ENCODE data around the gene PPHLN1. TPM values are rescaled to one million over a fixed set of nuclear protein-coding genes. Genes with fewer than 3 reads are reported as not detected.

PPHLN1 gene
- total and polyA plus RNA-seq, 9 donors: 52.4 to 62.5 (median 57.5) TPM

GRCh38 chr12:42473130-42473529, 147.2 kb downstream of the PPHLN1 start:
- Histone ChIP-seq H3K4me3 (ENCODE audit: low read length) (no peak overlapping the region), H3K36me3 (ENCODE audit: control insufficient read depth, insufficient read depth, low read length) (peaks cover 17% of the 10 kb centered on the region), H3K27me3 (ENCODE audit: control insufficient read depth, insufficient read depth, low read length) (no peaks in the 10 kb centered on the region), H3K4me1 (ENCODE audit: control insufficient read depth, insufficient read depth, low read length) (peaks cover 3% of the 10 kb centered on the region), H3K9me3 (replicated peaks; ENCODE audit: control insufficient read depth, low read depth, low read length) (no peaks in the 10 kb centered on the region), H3K27ac (ENCODE audit: low read length) (no peak overlapping the region)
- no CpG with 5 or more reads among the region's 1 CpG for WGBS (ENCODE audit: insufficient coverage)
- DNase-seq: no peak

DNA sequence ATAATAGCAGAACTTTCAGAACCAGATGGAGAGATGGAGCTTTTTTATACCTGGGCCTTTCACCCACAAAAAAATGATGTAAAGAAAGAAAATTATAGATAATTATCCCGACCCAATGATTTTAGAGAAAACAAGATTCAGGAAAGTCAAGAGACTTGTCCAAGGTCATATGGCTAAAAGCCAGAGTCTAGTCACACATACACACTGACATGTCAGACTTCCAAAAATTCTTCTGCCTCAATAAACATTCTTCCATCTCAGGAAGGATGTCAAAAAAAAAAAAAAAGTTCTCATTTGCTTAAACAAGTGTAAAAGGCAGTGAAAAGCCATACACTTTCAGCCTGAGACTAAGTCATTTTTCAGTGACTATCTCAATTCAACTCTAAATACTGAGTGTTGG, 147.6 kb downstream of the PPHLN1 start:
- no peak for DNase-seq
- no CpG with 5 or more reads among the region's 1 CpG for WGBS (ENCODE audit: insufficient coverage)
- no peaks in the 10 kb centered on the region for H3K9me3 ChIP-seq (replicated peaks; ENCODE audit: control insufficient read depth, low read depth, low read length)
- peaks cover 3% of the 10 kb centered on the region for H3K4me1 ChIP-seq (ENCODE audit: control insufficient read depth, insufficient read depth, low read length)
- H3K36me3 ChIP-seq (ENCODE audit: control insufficient read depth, insufficient read depth, low read length): peaks cover 15% of the 10 kb centered on the region
- H3K27ac ChIP-seq (ENCODE audit: low read length): no peak overlapping the region
- H3K4me3 ChIP-seq (ENCODE audit: low read length): no peak overlapping the region
- no peaks in the 10 kb centered on the region for H3K27me3 ChIP-seq (ENCODE audit: control insufficient read depth, insufficient read depth, low read length)

GRCh38 chr12:42474391-42474790, 148.4 kb downstream of the PPHLN1 start:
- no CpG with 5 or more reads among the region's 2 CpGs for WGBS (ENCODE audit: insufficient coverage)
- Histone ChIP-seq H3K9me3 (replicated peaks; ENCODE audit: control insufficient read depth, low read depth, low read length) (no peaks in the 10 kb centered on the region), H3K27me3 (ENCODE audit: control insufficient read depth, insufficient read depth, low read length) (no peaks in the 10 kb centered on the region), H3K27ac (ENCODE audit: low read length) (no peak overlapping the region), H3K4me1 (ENCODE audit: control insufficient read depth, insufficient read depth, low read length) (peaks cover 3% of the 10 kb centered on the region), H3K4me3 (ENCODE audit: low read length) (no peak overlapping the region), H3K36me3 (ENCODE audit: control insufficient read depth, insufficient read depth, low read length) (peaks cover 8% of the 10 kb centered on the region)
- DNase-seq: no peak

- H3K4me1 ChIP-seq (ENCODE audit: control insufficient read depth, insufficient read depth, low read length): peaks cover 3% of the 10 kb centered on the region
- no peak overlapping the region for H3K4me3 ChIP-seq (ENCODE audit: low read length)
- no peaks in the 10 kb centered on the region for H3K9me3 ChIP-seq (replicated peaks; ENCODE audit: control insufficient read depth, low read depth, low read length)
- no peaks in the 10 kb centered on the region for H3K27me3 ChIP-seq (ENCODE audit: control insufficient read depth, insufficient read depth, low read length)
- WGBS (ENCODE audit: insufficient coverage): no CpG with 5 or more reads among the region's 3 CpGs
- peak overlapping the region; percentile 1 for H3K27ac ChIP-seq (ENCODE audit: low read length)
- H3K36me3 ChIP-seq (ENCODE audit: control insufficient read depth, insufficient read depth, low read length): peaks cover 2% of the 10 kb centered on the region
- no peak for DNase-seq
These were observed 149.1 kb downstream of the PPHLN1 start for GRCh38 chr12:42475106-42475505.

- WGBS (ENCODE audit: insufficient coverage): no CpG with 5 or more reads among the region's 1 CpG
- Histone ChIP-seq H3K36me3 (ENCODE audit: control insufficient read depth, insufficient read depth, low read length) (no peaks in the 10 kb centered on the region), H3K4me1 (ENCODE audit: control insufficient read depth, insufficient read depth, low read length) (peaks cover 11% of the 10 kb centered on the region), H3K4me3 (ENCODE audit: low read length) (no peak overlapping the region), H3K27ac (ENCODE audit: low read length) (no peak overlapping the region), H3K9me3 (replicated peaks; ENCODE audit: control insufficient read depth, low read depth, low read length) (no peaks in the 10 kb centered on the region), H3K27me3 (ENCODE audit: control insufficient read depth, insufficient read depth, low read length) (no peaks in the 10 kb centered on the region)
- no peak for DNase-seq
These were observed 152.0 kb downstream of the PPHLN1 start for GRCh38 chr12:42477941-42478340.

- H3K27me3 ChIP-seq (ENCODE audit: control insufficient read depth, insufficient read depth, low read length): peaks cover 2% of the 10 kb centered on the region
- WGBS (ENCODE audit: insufficient coverage): no CpG with 5 or more reads among the region's 1 CpG
- no peaks in the 10 kb centered on the region for H3K36me3 ChIP-seq (ENCODE audit: control insufficient read depth, insufficient read depth, low read length)
- DNase-seq: no peak
- H3K4me3 ChIP-seq (ENCODE audit: low read length): no peak overlapping the region
- H3K27ac ChIP-seq (ENCODE audit: low read length): no peak overlapping the region
- no peaks in the 10 kb centered on the region for H3K9me3 ChIP-seq (replicated peaks; ENCODE audit: control insufficient read depth, low read depth, low read length)
- peaks cover 10% of the 10 kb centered on the region for H3K4me1 ChIP-seq (ENCODE audit: control insufficient read depth, insufficient read depth, low read length)
These were observed 155.4 kb downstream of the PPHLN1 start for GRCh38 chr12:42481368-42481767.

- peak; percentile 87 for DNase-seq
- H3K27ac ChIP-seq (ENCODE audit: low read length): peak overlapping the region; percentile 87
- H3K4me3 ChIP-seq (ENCODE audit: low read length): peak overlapping the region; percentile 71
- H3K9me3 ChIP-seq (replicated peaks; ENCODE audit: control insufficient read depth, low read depth, low read length): no peaks in the 10 kb centered on the region
- H3K36me3 ChIP-seq (ENCODE audit: control insufficient read depth, insufficient read depth, low read length): no peaks in the 10 kb centered on the region
- peaks cover 2% of the 10 kb centered on the region for H3K27me3 ChIP-seq (ENCODE audit: control insufficient read depth, insufficient read depth, low read length)
- WGBS (ENCODE audit: insufficient coverage): 20% methylated on average over 15 of the region's 18 CpGs
- peaks cover 10% of the 10 kb centered on the region for H3K4me1 ChIP-seq (ENCODE audit: control insufficient read depth, insufficient read depth, low read length)
These were observed 156.2 kb downstream of the PPHLN1 start for GRCh38 chr12:42482041-42482747.

GRCh38 chr12:42482748-42483520, 157.0 kb downstream of the PPHLN1 start:
- DNase-seq: peak; percentile 91

DNA sequence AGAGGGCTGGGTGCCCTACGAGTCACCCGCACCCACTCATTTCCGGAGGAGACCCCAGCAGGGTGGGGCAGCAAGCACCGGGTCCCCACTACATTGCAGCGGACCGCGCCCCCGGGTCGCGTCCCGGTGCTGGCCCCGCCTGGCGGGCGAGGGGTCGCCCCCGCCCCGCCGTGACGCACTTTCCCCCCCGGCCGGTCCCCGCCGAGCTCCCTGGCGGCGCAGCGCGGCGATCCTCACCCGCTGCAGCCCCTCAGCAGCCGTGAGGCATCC, 157.5 kb downstream of the PPHLN1 start:
- Histone ChIP-seq H3K9me3 (replicated peaks; ENCODE audit: control insufficient read depth, low read depth, low read length) (no peaks in the 10 kb centered on the region), H3K36me3 (ENCODE audit: control insufficient read depth, insufficient read depth, low read length) (no peaks in the 10 kb centered on the region), H3K27ac (ENCODE audit: low read length) (peak overlapping the region; percentile 93), H3K4me3 (ENCODE audit: low read length) (peak overlapping the region; percentile 71), H3K4me1 (ENCODE audit: control insufficient read depth, insufficient read depth, low read length) (peaks cover 10% of the 10 kb centered on the region), H3K27me3 (ENCODE audit: control insufficient read depth, insufficient read depth, low read length) (peaks cover 2% of the 10 kb centered on the region)
- under 1% methylated on average over 29 of the region's 30 CpGs for WGBS (ENCODE audit: insufficient coverage)
- peak; percentile 69 for DNase-seq

More at GRCh38 chr12:42482748-42483520, 157.0 kb downstream of the PPHLN1 start:
- H3K4me3 ChIP-seq (ENCODE audit: low read length): peak overlapping the region; percentile 71
- H3K36me3 ChIP-seq (ENCODE audit: control insufficient read depth, insufficient read depth, low read length): no peaks in the 10 kb centered on the region
- under 1% methylated on average over 82 of the region's 83 CpGs for WGBS (ENCODE audit: insufficient coverage)
- H3K27ac ChIP-seq (ENCODE audit: low read length): peak overlapping the region; percentile 87
- no peaks in the 10 kb centered on the region for H3K9me3 ChIP-seq (replicated peaks; ENCODE audit: control insufficient read depth, low read depth, low read length)
- peaks cover 2% of the 10 kb centered on the region for H3K27me3 ChIP-seq (ENCODE audit: control insufficient read depth, insufficient read depth, low read length)
- peaks cover 10% of the 10 kb centered on the region for H3K4me1 ChIP-seq (ENCODE audit: control insufficient read depth, insufficient read depth, low read length)

DNA sequence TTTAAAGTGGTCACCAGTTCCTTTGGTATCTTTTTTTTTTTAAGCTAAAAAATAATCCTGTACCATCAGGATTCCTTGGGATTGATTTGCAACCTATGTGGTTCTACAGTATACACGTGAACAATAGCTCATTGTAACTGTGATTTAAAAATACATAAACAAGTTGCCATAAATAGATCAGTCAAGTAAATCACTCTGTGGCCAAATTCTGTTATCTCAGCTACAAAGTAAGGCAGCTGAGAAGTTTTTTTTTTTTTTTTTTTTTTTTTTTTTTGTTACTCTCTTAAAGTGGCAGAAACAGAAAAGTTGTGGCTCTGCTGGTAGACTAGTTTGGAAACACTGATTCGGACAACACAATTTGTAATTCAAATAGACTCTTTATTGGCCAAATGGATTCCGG, 159.0 kb downstream of the PPHLN1 start:
- Histone ChIP-seq H3K4me1 (ENCODE audit: control insufficient read depth, insufficient read depth, low read length) (peaks cover 10% of the 10 kb centered on the region), H3K27me3 (ENCODE audit: control insufficient read depth, insufficient read depth, low read length) (peaks cover 2% of the 10 kb centered on the region), H3K9me3 (replicated peaks; ENCODE audit: control insufficient read depth, low read depth, low read length) (no peaks in the 10 kb centered on the region), H3K4me3 (ENCODE audit: low read length) (no peak overlapping the region), H3K27ac (ENCODE audit: low read length) (peak overlapping the region; percentile 79), H3K36me3 (ENCODE audit: control insufficient read depth, insufficient read depth, low read length) (no peaks in the 10 kb centered on the region)
- no CpG with 5 or more reads among the region's 3 CpGs for WGBS (ENCODE audit: insufficient coverage)
- DNase-seq: peak; percentile 36

All from muscle of leg (tissue), 11 donors.